Gastrocnemius medialis (tissue), 4 donors: ENCODE data around the gene MARCHF3.

Experiments used
- POLR2A ChIP-seq, 2 donors: fragments of 450-650 bp; IDR thresholded peaks; one replicate each; pipeline ENCODE4 v1.6.1; 2017; ENCODE audit warnings: antibody characterized with exemption in 2 of 2, mild to moderate bottlenecking in 2 of 2, moderate library complexity in 2 of 2
- TF ChIP-seq, protein P1 (sequence below), 5 experiments: fragments of 450-650 bp in 3 of 5; fragments of 200-600 bp in 2 of 5; sonication (generic) in 2 of 5; IDR thresholded peaks in 4 of 5; conservative IDR thresholded peaks in 1 of 5; 1 replicate in 4 of 5; 2 replicates in 1 of 5; pipeline ENCODE4 v1.5.1; 2016 to 2019; ENCODE audit warnings: antibody characterized with exemption in 5 of 5, mild to moderate bottlenecking in 3 of 5, moderate library complexity in 3 of 5

DNA sequence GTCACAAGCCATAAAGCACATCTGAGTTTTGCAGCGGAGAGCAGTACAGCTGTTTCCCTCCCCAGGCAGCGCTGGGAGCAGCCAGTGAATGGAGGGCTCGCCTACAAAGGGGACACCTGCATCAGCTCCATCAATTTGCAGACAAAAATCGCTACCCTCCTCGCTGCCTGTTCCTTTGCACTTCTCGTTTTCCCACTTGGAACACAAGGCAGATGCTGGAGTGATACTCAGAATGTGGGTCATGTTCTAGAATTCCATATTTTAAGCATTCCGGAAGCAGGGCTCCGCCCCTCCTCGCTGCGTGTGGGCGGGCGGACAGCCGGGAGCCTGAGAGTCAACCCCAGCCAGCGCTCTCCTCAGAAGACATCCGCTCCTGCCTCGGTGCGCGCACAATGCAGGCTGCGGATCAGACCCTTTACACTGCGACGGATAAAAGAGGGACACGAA, 161.3 kb downstream of the MARCHF3 start:
- TF ChIP-seq, protein P1, sequence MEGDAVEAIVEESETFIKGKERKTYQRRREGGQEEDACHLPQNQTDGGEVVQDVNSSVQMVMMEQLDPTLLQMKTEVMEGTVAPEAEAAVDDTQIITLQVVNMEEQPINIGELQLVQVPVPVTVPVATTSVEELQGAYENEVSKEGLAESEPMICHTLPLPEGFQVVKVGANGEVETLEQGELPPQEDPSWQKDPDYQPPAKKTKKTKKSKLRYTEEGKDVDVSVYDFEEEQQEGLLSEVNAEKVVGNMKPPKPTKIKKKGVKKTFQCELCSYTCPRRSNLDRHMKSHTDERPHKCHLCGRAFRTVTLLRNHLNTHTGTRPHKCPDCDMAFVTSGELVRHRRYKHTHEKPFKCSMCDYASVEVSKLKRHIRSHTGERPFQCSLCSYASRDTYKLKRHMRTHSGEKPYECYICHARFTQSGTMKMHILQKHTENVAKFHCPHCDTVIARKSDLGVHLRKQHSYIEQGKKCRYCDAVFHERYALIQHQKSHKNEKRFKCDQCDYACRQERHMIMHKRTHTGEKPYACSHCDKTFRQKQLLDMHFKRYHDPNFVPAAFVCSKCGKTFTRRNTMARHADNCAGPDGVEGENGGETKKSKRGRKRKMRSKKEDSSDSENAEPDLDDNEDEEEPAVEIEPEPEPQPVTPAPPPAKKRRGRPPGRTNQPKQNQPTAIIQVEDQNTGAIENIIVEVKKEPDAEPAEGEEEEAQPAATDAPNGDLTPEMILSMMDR (IDR thresholded peaks at IDR 0.05 in 4 of 5, conservative IDR thresholded peaks at IDR 0.05 in 1 of 5) = no peak
- no peak for TF ChIP-seq POLR2A (IDR thresholded peaks at IDR 0.05)
